CD4-positive, alpha-beta T cell treated with Interleukin-12 subunit alpha and Interleukin-12 subunit beta, for 1 hour (primary cell): ENCODE data around the gene RINT1.

Experiments used
- DNase-seq: peaks from one replicate; pipeline ENCODE4 v3.0.0-alpha.2; 2020

RINT1 gene

DNA sequence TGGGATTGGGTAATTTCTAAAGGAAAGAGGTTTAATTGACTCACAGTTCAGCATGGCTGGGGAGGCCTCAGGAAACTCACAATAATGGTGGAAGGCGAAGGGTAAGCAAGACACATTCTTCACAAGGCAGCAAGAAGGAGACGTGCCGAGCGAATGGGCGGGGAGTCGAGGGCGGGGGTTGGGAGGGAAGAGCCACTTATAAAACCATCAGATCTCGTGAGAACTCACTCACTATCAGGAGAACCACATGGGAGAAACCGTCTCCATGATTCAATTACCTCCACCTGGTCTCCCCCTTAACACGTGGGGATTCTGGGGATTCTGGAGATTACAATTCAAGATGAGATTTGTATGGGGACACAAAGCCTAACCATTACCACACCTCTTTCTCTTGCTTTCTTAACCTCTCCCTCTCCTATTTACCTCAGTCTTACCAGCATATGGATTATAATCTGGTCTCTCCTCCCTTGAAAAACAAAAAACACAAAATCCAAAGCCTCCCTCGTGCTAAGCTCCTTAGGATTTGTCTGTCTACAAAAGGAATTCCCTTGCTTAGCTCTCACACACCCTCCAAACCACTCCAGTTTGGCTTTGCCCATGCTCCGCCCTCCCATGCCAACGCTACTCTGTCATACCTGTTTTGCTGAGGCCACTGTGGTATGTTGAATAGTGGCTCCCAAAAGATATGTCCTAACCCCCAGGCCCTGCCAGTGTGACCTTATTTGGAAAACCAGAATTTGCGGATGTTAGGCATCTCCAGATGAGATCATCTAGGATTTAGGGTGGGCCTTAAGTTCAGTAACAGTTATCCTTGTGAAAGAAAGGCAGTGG lies 68.9 kb downstream of the RINT1 start:
- no peak for DNase-seq

DNA sequence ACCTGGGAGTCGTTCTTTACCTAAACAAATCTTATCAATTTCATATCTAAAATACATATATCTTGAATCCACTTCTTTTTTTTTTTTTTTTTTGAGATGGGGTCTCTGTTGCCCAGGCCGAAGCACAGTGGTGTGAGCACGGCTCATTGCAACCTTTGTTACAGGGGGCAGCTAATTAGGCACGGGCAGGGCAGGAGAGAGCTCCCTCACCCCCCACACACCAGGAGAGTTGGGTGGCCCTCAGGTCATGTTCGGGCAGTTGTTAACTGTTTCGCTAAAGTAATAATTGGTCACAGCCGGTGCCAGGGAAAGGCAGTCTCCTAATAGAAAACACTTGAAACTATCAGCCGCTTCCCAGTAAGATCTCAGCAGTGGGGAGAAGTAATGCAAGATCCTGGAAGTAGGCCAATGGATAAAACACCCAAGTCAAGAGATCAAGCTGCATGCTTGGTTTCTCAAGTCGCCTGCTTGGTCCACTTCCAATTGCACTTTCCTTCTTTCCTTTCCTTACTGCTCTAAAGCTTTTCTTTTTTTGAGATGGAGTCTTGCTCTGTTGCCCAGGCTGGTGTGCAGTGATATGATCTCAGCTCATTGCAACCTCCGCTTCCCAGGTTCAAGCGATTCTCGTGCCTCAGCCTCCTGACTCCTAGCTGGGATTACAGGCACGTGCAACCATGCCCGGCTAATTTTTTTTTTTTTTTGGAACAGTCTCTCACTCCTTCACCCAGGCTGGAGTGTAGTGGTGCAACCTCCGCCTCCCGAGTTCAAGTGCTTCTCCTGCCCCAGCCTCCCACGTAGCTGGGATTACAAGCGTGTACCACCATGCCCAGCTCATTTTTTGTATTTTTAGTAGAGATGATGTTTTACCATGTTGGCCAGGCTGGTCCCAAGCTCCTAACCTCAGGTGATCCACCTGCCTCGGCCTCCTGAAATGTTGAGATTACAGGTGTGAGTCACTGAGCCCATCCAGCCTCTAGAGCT lies 70.6 kb downstream of the RINT1 start:
- DNase-seq: no peak

DNA sequence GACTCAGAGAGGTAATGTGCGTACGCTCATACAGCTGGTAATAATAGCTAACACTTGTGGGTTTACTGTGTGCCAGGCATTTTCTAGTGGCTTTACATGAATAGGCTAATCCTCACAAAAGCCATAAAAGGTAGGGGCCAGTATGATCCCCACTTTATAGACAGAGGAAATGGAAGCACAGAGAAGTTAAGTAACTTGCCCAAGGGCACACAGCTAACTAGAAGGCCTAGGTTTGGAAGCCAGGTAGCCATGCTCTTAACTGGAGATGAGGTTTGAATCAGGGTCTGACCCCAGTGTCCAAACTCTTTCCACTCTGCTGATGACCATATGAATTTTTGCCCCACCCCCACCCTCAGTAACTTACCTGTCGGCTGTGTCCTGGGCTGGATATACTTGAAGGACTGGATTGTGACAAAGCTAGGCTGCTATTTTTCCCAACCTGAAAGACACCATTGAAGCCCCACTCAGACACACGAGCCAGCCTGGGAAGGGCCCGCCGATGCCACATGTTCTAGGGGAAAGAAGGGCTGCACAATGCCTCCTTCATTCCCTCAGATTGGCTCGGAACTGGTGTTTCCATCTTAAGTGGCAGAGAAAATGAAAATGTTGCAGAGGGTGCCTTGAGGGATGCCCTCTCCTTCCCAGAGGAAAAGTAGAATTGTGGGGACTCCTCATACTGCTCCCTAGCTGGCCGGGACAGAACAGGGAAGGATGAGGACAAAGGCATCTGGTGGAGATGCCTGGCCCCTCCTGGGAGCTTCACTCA lies 78.3 kb downstream of the RINT1 start:
- DNase-seq: no peak

DNA sequence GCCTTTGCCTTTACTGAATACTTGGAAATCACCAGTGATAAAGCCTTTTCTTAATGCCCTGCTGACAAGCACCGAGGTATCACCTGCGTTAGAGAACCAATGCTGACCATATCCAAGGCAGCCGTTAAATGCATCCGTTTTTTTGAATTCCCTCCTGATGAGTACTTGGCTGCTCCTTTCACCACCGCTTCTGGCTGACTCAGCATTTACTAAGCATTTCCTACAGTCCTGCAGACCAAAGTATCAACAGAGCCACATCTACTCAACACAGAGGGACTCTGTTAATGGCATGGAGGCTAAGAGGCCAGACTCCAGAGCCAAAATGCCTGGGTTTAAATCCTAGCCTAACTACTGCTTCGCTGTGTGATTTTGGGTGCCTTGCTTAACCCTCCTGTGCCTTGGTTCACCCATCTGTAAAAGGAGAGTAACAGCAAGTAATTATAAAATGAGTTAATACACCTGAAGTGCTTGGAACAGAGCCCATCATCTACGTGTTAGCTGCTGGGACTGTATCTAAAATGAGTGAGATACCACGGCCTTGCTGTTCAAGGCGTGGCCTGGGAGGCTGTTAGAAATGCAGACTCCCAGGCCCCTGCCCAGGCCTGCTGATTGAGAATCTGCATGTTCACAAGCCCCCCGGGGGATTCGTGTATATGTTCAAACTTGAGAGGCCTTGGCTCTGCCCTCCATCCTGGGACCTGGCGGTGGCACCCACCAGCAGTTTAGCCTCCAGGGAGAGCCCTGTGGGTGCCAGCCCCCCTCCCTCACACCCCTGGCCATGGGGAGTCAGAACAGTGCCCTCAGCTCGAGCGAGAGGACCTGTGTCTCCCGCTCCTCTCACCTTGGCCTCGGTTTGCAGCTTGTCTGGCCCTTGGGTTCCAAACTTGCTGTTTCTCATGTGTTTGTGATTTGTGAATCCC lies 80.1 kb downstream of the RINT1 start:
- DNase-seq: no peak

GRCh38 chr7:105612806-105613205 lies 80.8 kb downstream of the RINT1 start:
- DNase-seq: no peak

- no peak for DNase-seq
Observed at GRCh38 chr7:105613611-105614330, 81.8 kb downstream of the RINT1 start.

DNA sequence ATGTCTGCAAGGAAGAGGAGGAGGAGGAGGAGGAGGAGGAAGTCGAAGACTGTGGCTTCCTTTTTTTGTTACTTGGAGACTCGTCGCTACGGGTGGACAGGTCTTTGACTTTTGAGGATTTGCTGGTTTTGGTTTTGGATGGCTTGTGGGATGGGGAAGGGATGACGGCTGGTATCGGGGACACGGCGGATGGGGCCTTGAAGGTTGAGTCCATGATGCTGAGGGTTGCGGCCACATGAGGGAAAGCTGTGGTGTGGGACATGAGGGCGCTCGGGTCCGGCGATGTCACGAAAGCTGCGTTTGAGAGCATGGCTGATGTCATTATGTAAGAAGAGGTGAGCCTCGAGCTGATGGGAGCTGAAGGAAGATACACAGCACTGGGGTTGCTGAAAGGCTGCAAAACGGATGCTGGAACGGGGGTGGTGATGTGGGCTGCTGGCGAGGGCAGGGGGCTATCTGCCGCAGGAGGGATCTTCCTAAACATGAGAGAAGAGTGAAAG lies 82.4 kb downstream of the RINT1 start:
- DNase-seq: no peak
